OCI-M2 (cell line): ENCODE data around the gene ITPR3.

ENCODE experiments used
- DNase-seq: peaks from one replicate; lab custom pipeline; 2025; ENCODE audit not compliant: unreplicated experiment; lab: John Stamatoyannopoulos, UW

ITPR3 gene

GRCh38 chr6:33620856-33621710 is at the start of gene ITPR3:
Gene ITPR3, plus strand, starts transcription at chr6:33621322. Its CDS starts 281 bp downstream, at chr6:33621603.
- no peak for DNase-seq

GRCh38 chr6:33571637-33572316 is 49.3 kb upstream of the ITPR3 start:
- no peak for DNase-seq

DNA sequence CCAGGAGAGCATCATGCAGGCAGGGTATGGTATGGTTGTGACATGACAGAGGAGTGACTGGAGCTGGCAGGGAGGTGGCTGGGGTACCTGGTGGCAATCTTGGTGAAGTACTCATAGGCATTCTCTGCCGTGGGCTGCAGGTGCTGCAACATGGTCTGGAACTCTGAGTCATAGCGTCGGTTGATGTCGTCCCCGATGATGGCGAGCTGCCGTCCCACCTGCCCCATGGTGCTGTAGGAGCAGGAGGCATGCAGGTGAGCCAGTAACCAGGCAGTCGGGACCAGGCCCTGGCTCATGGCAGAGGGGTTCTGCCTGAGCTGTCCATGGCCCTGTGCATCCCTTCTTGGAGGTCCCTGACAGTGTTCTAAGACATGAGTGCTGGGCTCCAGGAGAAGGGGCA is 45.9 kb upstream of the ITPR3 start:
- DNase-seq, result no peak

- no peak for DNase-seq
Observed at GRCh38 chr6:33576668-33577067, 44.5 kb upstream of the ITPR3 start.

DNA sequence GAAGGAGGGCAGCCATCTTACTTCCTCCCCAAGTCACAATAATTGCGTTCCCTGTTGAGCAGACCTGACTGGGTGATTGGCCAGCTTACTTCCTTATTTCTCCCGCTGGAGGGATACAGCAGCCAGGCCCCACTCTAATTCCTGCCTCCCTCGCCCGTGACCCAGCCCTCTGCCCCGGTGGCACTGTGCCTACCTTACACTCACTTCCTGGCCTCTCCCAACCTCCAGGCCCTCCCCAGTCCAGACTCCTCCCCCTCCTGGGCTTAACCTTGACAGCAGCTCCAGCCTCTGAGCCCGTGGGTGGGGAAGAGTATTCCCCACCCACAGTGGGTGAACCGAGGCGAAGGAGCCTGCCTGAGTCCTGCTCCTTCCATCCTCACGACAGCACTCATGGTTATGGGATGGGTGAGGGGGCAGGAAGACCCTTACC is 44.0 kb upstream of the ITPR3 start:
- no peak for DNase-seq

GRCh38 chr6:33577718-33578117 is 43.4 kb upstream of the ITPR3 start:
- no peak for DNase-seq

DNA sequence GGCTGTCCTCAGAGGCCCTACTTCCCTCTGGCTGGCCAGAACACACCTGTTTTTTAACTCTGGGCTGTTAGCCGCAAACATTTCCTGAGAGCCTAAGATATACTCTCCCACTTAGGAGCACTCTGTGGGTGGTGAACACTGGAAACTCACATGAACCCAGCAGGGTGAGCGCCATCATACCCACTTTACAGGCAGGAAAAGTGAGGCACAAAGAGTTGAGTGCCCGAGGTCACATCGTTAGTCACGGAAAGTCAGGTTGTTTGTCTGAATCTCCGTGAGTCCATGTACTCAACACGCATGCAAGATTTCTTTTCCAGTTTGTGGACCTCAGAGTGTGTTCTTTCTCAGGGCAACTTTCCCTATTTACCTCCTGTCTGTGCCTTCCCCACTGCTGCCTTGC is 43.0 kb upstream of the ITPR3 start:
- DNase-seq, result no peak

- no peak for DNase-seq
Observed at GRCh38 chr6:33578588-33579011, 42.5 kb upstream of the ITPR3 start.

GRCh38 chr6:33579828-33580714 is 41.1 kb upstream of the ITPR3 start, which contains the start of gene BAK1:
Gene BAK1, minus strand, starts transcription at chr6:33580276. Its CDS starts 2,672 bp downstream, at chr6:33577604.
- DNase-seq, result peak; percentile 57

DNA sequence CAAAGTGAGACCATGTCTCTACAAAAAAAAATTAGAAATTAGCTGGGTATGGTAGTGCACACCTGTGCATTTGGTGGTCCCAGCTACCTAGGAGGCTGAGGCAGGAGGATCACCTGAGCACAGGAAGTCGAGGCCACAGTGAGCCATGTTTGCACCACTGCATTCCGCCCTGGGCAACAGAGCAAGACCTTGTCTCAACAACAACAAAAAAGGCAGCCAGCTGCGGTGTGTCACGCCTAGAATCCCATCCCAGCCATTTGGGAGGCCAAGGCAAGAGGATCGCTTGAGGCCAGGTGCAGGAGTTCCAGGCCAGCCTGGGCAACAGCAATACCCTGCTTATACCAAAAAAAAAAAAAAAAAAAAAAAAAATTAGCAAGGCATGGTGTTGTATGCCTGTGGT is 39.9 kb upstream of the ITPR3 start:
- no peak for DNase-seq

DNA sequence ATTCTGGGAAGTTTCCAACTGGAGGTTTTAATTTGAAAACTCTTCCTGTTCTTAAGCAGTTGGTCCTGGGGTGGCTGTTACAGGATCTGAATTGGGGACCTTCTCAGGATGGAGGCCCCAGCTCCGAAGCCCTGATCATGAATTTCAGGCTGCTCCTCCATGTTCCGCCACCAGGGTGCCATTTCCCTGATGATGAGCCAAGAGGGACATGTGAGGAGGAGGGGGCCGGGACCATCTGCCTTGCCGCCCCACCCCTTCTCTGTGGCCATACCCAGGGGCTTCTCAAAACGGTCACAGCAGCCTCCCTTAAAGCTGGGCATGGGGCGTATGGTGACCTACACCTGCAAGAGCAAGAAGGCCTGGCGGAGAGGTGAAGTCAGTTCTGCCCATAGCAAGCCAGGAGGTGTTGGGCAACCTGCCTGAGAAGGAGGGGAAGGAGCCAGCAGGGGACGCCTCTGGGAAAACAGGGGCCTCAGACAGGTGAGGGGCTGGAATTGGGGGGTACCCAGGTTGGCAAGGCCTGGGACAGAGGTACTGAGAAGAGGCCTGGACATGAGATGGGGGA is 37.4 kb upstream of the ITPR3 start:
- no peak for DNase-seq

DNA sequence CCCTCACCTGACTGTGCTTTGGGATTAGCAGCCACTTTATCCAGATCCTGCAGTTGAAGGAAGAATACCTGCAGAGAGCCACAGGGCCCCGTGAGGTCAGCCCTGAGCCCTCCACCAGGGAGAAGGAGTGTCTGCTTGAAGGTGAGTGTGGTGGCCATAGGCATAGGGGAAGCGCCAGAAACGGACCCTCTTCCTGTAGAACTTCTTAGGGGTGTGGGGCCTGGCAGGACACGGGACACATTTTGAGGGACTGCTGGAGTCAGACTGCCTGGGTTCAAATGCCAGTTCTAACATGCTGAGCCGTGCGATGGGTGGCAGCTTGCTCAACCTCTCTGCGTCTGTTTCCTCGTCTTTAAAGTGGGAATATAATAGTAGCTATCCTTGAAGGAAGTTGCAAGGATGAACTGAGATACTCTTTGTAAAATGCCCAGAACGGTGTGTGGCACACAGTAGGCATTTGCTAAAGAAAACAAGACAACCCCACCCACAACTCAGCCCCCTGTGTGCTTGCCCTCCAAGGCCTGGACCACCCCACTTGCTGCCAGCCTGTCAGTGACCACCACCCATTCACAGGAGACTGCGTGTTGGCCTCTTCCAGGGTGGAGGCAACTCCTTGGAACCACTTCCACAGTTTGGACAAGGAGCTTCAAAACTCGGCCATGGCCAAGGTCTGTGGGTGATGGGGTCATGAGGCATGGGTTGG is 36.3 kb upstream of the ITPR3 start:
- no peak for DNase-seq

DNA sequence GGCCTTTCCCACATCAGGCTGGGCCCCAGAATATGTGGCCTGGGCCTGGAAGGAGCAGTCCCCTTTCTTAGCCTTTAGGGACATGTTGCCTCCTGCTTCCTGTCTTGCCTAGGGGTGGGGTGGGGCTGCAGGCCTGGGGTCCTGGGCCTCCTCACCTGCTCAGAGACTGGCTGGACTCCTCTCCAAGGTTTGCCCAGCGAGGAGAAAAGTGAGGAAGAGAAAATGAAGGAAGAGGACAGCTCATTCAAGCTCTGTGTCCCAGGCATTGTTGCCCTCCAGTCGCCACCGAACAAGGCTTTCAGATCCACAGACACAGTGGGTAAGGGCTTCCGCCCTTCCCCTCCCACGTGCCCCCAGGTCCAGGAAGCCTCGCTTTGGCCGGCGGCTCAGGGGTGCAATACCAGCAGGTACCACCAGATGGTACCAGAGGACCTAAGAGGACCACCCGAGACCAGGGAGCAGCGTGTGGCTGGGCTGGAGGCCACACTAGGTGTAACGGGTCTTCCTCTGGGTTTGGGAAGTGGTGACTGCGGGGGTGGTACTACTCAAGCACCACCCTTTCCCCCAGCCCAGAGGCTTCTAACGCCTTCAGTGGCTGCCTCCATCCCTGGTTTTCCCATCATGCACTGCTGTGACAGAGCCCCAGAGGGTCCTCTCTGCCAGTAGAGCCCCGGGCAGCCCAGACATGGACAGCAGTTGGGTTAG is 35.6 kb upstream of the ITPR3 start:
- peak; percentile 79 for DNase-seq

DNA sequence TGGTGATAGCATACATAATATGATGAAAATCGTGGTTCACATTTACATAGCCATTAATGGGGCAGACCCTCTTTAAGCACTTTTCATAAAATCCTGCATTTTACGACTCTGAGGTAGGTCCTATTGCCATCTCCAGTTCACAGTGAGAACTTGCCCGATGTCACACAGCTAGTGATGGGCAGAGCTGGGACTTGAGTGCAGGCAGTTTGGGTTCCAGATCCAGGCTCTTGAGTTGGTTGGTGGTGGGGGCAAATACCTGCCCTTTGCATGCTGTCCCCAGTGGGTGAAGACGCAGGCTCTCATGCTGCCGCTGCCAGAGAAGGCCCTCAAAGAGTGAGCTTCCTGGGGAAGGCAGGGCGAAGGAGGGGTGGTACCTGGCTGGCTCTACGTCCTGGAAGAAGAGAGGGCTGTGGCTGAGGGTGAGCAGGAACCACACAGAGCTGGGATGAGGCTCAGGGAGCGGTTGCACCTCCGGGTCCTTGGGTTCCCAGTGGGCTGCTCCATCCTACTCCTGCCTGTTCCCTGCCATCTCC is 34.9 kb upstream of the ITPR3 start:
- DNase-seq, result no peak

DNA sequence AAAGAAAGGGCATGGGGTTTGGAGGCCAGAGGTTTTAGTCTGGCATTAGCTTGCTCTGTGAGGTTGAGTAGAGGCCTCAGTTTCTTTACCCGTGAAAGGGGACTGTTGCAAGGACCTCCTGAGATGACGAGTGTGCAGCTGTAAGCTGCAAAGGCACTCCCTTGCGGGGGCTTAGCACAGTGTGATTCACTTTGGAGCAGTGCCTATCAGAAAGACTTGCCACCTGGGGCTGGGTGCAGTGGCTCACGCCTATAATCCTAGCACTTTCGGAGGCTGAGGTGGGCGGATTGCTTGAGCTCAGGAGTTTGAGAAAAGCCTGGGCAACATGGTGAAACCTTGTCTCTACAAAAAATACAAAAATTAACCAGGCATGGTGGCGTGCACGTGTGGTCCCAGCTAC is 33.6 kb upstream of the ITPR3 start:
- no peak for DNase-seq

DNA sequence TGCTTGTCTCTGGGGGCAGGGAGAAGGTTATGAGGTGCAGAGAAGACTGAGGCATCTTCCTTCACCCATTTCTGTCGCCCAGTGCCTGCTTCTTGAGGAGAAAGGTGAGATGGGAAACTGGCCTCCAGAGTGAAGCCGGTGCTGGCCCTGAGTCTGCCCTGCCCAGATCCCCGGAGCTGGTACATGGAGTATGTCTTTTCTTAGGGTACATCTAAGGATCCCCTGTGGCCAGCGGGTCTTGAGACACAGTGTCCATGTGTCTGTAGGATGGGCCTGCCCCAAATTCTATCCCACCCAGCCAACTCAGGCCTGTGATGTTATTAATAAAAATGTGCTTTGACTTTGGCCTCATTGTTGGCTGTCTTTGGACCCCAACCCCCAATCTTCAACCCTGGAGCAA is 32.2 kb upstream of the ITPR3 start:
- DNase-seq, result no peak

DNA sequence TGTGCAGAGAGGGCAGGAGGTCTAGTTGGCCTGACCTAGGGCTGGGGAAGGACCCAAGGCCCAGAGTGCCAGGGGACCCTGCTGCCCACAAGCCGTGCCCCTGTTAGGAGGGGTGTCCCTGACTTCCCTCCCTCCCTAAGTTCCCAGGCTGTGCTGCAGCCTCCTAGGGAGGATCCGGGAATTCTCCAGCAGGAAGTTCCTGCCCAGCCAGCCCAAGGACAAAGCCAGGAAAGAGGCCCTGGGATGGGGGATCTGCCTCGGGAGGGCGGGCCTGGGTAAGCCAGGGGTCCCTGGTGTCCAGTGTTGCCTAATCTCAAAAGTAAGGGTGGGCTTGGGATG is 31.8 kb upstream of the ITPR3 start:
- DNase-seq, result no peak

- no peak for DNase-seq
Observed at GRCh38 chr6:33589731-33590530, 31.2 kb upstream of the ITPR3 start.
